GM12878 (cell line): ENCODE data around the gene DENND1A. TPM values are rescaled to one million over a fixed set of nuclear protein-coding genes. Genes with fewer than 3 reads are reported as not detected.
"Not testable (repeated sequence)": the region's sequence is repeated elsewhere in the genome, so short reads cannot be mapped to it uniquely, and the experiment has no call there.

Experiments
- ATAC-seq: fragments of 200-7000 bp; cut with Tn5 transposase; 3 replicates; pipeline ENCODE4 v1.9.1; 2020; ENCODE audit warnings: mild to moderate bottlenecking, moderate library complexity
- BruUV-seq: library from RNA; stranded (reverse); fragments of 400-500 nt; replicated peaks from 2 replicates; lab custom pipeline; 2021; lab: Mats Ljungman, UMichigan
- CTCF ChIA-PET: fragments of 300-600 bp; sonication (Branson Sonifier 250); formaldehyde crosslinking; extraction: SDS; loops from one replicate; lab custom pipeline; 2021; ENCODE audit warnings: inconsistent platforms; lab: Yijun Ruan, JAX
- POLR2A ChIA-PET: fragments of 350-600 bp; formaldehyde crosslinking; extraction: SDS; loops from one replicate; lab custom pipeline; 2021; ENCODE audit warnings: inconsistent platforms; lab: Charles Lee
- RAD21 ChIA-PET: fragments of 300-600 bp; sonication (Branson Sonifier 250); formaldehyde crosslinking; loops from one replicate; lab custom pipeline; 2023; ENCODE audit warnings: antibody characterized with exemption; ENCODE audit not compliant: unreplicated experiment; lab: Charles Lee
- SMC1A ChIA-PET: fragments of 300-600 bp; sonication (Branson Sonifier 250); formaldehyde crosslinking; loops from one replicate; lab custom pipeline; 2023; ENCODE audit not compliant: unreplicated experiment, uncharacterized antibody; lab: Charles Lee
- DNase-seq: peaks from one replicate; pipeline ENCODE4 v3.0.0-alpha.2; 2011; ENCODE audit warnings: low read depth, low spot score
- FAIRE-seq: peaks from 3 replicates; lab custom pipeline; 2011; peaks lifted over from hg19 to GRCh38; lab: Jason Lieb, UNC
- H2AFZ ChIP-seq: 2 replicates; pipeline ENCODE4 v1.6.0; 2011; ENCODE audit warnings: low read depth, low read length, control low read depth; ENCODE audit not compliant: control insufficient read depth
- H3K27ac ChIP-seq: 2 replicates; pipeline ENCODE4 v1.5.1; 2011; ENCODE audit warnings: control low read depth; ENCODE audit not compliant: control insufficient read depth, insufficient read depth
- H3K27me3 ChIP-seq, 2 experiments: replicated peaks in 1 of 2; 2 replicates each; pipeline versions ENCODE4 v1.6.0 to v1.6.1; 2011; ENCODE audit warnings: low read length in 1 of 2; ENCODE audit not compliant: control insufficient read depth in 2 of 2, insufficient read depth in 2 of 2
- H3K36me3 ChIP-seq, 2 experiments: 2 replicates each; pipeline ENCODE4 v1.5.1; 2011; ENCODE audit warnings: low read length in 1 of 2; ENCODE audit not compliant: control insufficient read depth in 2 of 2, insufficient read depth in 2 of 2
- H3K4me1 ChIP-seq: 2 replicates; pipeline ENCODE4 v1.6.1; 2011; ENCODE audit warnings: mild to moderate bottlenecking, low read length, moderate library complexity, mixed read lengths; ENCODE audit not compliant: control insufficient read depth, insufficient read depth
- H3K4me2 ChIP-seq: 2 replicates; pipeline ENCODE4 v1.6.0; 2011; ENCODE audit warnings: control low read depth; ENCODE audit not compliant: control insufficient read depth, insufficient read depth
- H3K4me3 ChIP-seq: fragments of 200-600 bp; sonication (generic); 2 replicates; pipeline ENCODE4 v1.5.1; 2016
- H3K79me2 ChIP-seq: 2 replicates; pipeline ENCODE4 v1.6.0; 2011; ENCODE audit warnings: low read length; ENCODE audit not compliant: control insufficient read depth, insufficient read depth
- H3K9ac ChIP-seq: 2 replicates; pipeline ENCODE4 v1.8.0; 2011; ENCODE audit warnings: low read length, control low read depth, mixed read lengths; ENCODE audit not compliant: control insufficient read depth, insufficient read depth
- H3K9me3 ChIP-seq: replicated peaks from 3 replicates; pipeline ENCODE4 v1.5.1; 2011; ENCODE audit warnings: mild to moderate bottlenecking, low read length; ENCODE audit not compliant: control insufficient read depth, insufficient read depth
- H4K20me1 ChIP-seq: 2 replicates; pipeline ENCODE4 v1.6.0; 2011; ENCODE audit not compliant: control insufficient read depth, insufficient read depth
- WGBS: methylation state at CpG from one replicate; pipeline ENCODE4 v1.1.6; 2016; ENCODE audit warnings: low lambda C conversion rate; ENCODE audit not compliant: insufficient replicate concordance, insufficient coverage; ENCODE audit errors: missing lambda C conversion rate; 5-methylcytosine and 5-hydroxymethylcytosine counted together
- in situ Hi-C: fragments of 300-500 bp; cut with MboI; formaldehyde crosslinking; loops from 9 replicates; pipeline ENCODE4 v1.14.3; 2018; ENCODE audit warnings: mixed read lengths
- intact Hi-C: fragments of 100-400 bp; cut with micrococcal nuclease; formaldehyde crosslinking; loops from one replicate; pipeline ENCODE4 v1.14.2; 2022; ENCODE audit not compliant: unreplicated experiment
- polyA plus RNA-seq, 11 experiments: library from polyadenylated mRNA; depleted of rRNA in 4 of 11; unstranded in 6 of 11; stranded (reverse) in 5 of 11; fragments of >200 nt; fragmentation: Nextera tagmentation in 4 of 11; fragmentation: Illumina TruSeq in 1 of 11; extraction: Ambion mirVana in 4 of 11; extraction: Trizol in 1 of 11; gene quantifications; 1 replicate in 1 of 11; 2 replicates in 10 of 11; pipeline versions ENCODE4 v1.2.1 to v1.2.3, GENCODE V29; 2011 to 2016; ENCODE audit warnings: inconsistent platforms in 2 of 11, missing spikeins in 2 of 11, low read depth in 1 of 11
- total RNA-seq, 4 experiments: library from RNA; depleted of rRNA in 3 of 4; stranded (reverse); fragments of >200 nt in 3 of 4; fragmentation: Illumina TruSeq in 1 of 4; extraction: Trizol in 1 of 4; gene quantifications; 2 replicates each; pipeline versions ENCODE4 v1.2.1 to v1.2.3, GENCODE V29; 2013 to 2021

The DENND1A gene
- total and polyA plus RNA-seq, 10 of the 15 experiments (the other 5 are each of a cell fraction or from before 2014, with no cell fraction given): 14.1 to 48.6 (median 35.2) TPM

GRCh38 chr9:123909192-123909591 is 20.7 kb downstream of the DENND1A start:
- H3K4me1 ChIP-seq, H3K36me3 ChIP-seq, H3K27ac ChIP-seq, in situ Hi-C loops, ATAC-seq, CTCF ChIA-PET, BruUV-seq, H3K27me3 ChIP-seq, RAD21 ChIA-PET, H3K4me2 ChIP-seq, intact Hi-C loops, H2AFZ ChIP-seq, FAIRE-seq, SMC1A ChIA-PET, POLR2A ChIA-PET, H4K20me1 ChIP-seq, H3K9me3 ChIP-seq, H3K4me3 ChIP-seq, DNase-seq, H3K9ac ChIP-seq: not testable (repeated sequence)
- WGBS: 94% methylated on average over 4 of the region's 4 CpGs
- H3K79me2 ChIP-seq: peaks cover 13% of the 10 kb centered on the region

GRCh38 chr9:123903550-123903949 is 26.4 kb downstream of the DENND1A start:
- ATAC-seq, RAD21 ChIA-PET, BruUV-seq, H2AFZ ChIP-seq, H3K4me1 ChIP-seq, H3K36me3 ChIP-seq, FAIRE-seq, SMC1A ChIA-PET, H4K20me1 ChIP-seq, in situ Hi-C loops, H3K4me2 ChIP-seq, CTCF ChIA-PET, DNase-seq, H3K27ac ChIP-seq, H3K9ac ChIP-seq, H3K27me3 ChIP-seq, H3K9me3 ChIP-seq, POLR2A ChIA-PET, intact Hi-C loops, H3K4me3 ChIP-seq: not testable (repeated sequence)
- peaks cover 22% of the 10 kb centered on the region for H3K79me2 ChIP-seq
- WGBS: 98% methylated on average over 18 of the region's 18 CpGs
